AG10803 (cell line): Measurements from ENCODE around the gene SULT6B1.
A peak's percentile ranks its signal among the peaks of the same experiment; 100 is the strongest.

Experiments
- DNase-seq: peaks from one replicate; pipeline ENCODE4 v3.0.0; 2010; ENCODE audit warnings: low read depth
- H3K4me3 ChIP-seq: 2 replicates; pipeline ENCODE4 v1.5.1; 2011; ENCODE audit warnings: mild to moderate bottlenecking, low read length, control low read depth
- TF ChIP-seq, protein P1 (sequence below): conservative IDR thresholded peaks from 2 replicates; pipeline ENCODE4 v1.5.1; 2011; ENCODE audit warnings: mild to moderate bottlenecking, low read length, control low read depth, inconsistent platforms

Gene SULT6B1

DNA sequence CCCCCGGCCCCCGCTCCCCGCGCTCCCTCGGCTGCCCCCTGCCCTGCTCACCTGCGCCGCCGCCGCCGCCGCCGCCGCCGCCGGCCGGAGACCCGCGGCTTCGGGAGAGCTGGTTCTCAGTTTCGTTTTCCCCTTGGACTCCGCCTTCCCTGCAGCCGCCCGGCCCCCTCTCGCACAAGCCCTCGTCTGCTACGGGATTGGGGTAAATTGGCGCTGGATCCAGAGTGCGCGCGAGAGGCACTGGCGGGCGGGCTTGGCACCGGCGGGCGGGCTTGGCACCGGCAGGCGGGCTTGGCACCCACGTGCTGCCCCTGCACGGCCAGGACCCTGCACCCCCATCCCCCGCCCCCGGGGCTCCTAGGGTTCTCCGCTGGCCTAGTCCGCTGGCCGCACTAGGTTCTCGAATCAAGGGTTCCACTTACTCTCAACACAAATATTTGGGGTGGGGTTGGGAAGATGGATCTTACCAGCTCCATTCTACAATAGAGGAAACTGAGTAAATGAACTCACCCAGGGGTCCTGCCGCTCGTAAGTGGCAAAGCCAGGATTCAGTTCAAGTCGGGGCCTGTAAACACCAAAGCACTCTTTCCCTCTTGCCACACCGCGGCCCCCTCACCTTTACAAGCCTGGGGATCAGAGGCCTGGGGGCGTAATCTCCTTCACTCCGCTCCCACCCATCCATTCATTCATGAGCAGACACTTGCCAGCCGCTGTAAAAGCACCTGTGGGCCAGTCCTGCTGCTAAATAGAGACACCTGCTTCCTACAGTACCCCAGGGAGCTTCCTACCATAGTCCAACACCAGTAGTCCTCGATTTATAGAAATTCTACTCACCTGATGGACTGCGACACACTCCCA, 31.4 kb downstream of the SULT6B1 start, which contains the start of gene EIF2AK2:
TSS of gene EIF2AK2 (minus strand) at position 124 of the 858 bp plus-strand sequence. CDS start 9,174 bp downstream, outside the sequence.
- peak within 1 kb of the TSS; percentile 83 for H3K4me3 ChIP-seq
- TF ChIP-seq, protein P1, sequence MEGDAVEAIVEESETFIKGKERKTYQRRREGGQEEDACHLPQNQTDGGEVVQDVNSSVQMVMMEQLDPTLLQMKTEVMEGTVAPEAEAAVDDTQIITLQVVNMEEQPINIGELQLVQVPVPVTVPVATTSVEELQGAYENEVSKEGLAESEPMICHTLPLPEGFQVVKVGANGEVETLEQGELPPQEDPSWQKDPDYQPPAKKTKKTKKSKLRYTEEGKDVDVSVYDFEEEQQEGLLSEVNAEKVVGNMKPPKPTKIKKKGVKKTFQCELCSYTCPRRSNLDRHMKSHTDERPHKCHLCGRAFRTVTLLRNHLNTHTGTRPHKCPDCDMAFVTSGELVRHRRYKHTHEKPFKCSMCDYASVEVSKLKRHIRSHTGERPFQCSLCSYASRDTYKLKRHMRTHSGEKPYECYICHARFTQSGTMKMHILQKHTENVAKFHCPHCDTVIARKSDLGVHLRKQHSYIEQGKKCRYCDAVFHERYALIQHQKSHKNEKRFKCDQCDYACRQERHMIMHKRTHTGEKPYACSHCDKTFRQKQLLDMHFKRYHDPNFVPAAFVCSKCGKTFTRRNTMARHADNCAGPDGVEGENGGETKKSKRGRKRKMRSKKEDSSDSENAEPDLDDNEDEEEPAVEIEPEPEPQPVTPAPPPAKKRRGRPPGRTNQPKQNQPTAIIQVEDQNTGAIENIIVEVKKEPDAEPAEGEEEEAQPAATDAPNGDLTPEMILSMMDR, result no peak
- DNase-seq, result peak; percentile 84

DNA sequence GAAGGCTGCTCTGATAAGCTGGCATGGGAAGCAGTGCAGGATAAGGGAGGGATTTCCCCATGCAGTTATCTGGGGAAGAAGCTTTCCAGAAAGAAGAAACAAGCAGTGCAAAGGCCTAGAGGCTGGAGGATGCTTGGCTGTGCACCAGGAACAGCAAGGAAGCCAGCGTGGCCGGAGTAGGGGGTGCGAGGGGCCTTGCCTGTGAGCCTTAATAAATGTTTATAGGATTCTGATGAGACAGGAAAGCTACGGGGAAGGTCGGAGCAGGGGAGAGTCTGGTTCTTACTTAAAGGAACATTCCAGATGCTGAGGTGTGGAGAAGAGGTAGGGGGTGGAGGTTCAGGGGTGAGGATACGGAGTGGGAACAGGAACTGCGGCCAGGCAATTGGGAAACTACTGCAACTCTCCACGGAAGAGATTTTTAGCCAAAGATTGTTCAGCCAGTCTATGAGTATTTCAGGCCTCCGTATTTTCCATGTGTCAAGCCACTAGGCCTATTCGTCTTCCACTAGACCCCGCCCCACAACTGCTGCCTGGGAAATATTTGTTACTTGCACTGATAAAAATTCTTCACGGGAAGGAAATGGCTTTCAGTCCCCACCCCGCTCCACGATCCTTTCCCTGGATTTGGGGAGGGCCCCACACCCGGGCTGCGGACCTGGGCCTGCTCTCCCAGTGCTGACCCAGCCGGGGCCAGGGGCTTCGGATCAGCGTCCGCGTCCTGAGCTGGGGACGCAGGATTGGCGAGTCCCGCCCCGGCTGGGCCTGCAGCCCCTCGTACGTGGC, 32.2 kb downstream of the SULT6B1 start:
- peak overlapping the region; percentile 83 for H3K4me3 ChIP-seq
- DNase-seq, result peak; percentile 54
- TF ChIP-seq, protein P1, result no peak

DNA sequence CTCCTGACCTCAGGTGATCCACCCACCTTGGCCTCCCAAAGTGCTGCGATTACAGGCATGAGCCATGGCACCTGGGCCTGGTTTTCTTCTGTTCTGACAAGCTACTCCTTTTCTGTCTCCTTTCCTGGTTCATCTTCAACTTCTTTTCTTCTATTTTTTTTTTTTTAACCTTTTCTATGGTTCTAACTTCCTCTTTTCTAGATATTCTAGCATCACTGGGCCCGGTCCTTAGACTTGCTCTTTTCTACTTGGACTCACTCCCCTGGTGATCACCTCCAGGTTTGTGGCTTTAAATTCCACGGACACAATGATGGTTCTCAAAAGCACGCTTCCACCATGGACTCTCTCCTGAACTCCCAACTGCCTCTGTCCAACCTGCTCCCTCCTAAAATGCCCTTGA, 33.7 kb downstream of the SULT6B1 start:
- TF ChIP-seq, protein P1, result no peak
- DNase-seq, result no peak
- no peak overlapping the region for H3K4me3 ChIP-seq

DNA sequence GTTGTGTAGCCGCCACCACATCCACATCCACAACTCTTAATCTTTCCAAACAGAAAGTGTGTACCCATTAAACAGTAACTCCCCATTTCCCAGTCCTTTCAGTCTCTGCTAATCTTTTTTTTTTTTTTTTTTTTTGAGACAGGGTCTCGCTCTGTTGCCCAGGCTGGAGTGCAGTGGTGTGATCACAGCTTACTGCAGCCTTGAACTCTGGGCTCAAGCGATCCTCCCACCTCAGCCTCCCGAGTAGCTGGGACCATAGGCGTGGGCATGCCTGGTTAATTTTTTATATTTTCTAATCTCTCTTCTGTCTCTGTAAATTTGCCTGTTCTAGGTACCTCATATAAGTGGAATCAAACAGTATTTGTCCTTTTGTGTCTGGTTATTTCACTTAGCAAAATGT, 35.2 kb downstream of the SULT6B1 start:
- H3K4me3 ChIP-seq, result no peak overlapping the region
- DNase-seq, result no peak
- TF ChIP-seq, protein P1, result no peak

DNA sequence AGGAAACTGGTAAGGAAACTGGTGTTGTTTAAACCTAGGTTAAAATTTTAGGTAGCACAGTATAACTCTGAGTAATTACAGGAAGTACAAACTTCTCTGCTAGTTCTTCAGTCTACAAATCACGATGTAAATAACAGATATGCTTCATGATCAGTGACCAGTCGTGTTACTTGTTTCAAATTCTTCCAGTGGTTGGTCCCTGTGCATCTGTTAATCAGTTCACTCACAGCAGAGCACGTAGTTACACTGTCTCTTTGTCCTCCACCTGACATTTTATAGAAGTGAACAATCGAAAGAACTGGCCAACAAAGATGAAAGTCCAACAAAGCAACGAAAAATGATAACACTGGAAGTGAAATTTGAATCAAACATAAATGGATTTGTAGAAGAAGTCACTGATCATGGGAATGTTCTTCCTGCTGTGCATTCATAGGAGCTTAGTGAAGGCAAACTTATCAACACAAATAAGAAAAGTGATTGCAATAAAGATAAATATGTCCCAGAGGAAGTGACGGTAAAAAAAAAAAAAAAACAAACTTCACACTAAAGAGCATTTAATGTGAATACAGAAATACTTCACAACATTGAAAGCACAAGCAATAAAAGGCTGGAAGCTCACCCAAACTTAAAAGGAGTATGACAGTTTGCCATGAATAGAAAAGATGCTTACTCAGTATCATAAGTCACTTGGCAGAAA, 38.7 kb downstream of the SULT6B1 start:
- TF ChIP-seq, protein P1, result no peak
- DNase-seq, result no peak
- no peak overlapping the region for H3K4me3 ChIP-seq

DNA sequence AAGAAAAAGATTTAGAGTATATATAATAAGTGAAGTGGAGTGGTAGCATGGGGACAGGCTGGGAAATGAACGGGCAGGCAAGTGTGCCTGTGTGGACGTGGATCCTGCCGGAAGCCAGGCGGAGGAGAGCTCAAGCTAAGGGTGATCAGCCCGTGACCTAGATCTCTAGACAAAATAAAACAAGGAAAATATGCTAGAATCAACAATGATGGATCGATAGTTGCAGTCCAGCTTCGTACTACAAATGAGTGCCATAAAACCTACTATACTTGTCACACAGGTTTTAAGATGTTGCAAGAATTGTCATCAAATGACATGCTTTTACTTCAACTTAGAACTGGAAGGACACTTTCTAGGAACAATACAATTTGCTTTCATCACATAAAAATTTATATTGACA, 40.1 kb downstream of the SULT6B1 start:
- TF ChIP-seq, protein P1, result no peak
- DNase-seq, result no peak
- no peak overlapping the region for H3K4me3 ChIP-seq
